OCI-LY3 (cell line): ENCODE data around the gene PCDHGA12.
"Not testable (repeated sequence)": the region's sequence is repeated elsewhere in the genome, so short reads cannot be mapped to it uniquely, and the experiment has no call there.

Experiments
- EZH2phosphoT487 ChIP-seq: fragments of 200-600 bp; shearing (Covaris generic); IDR thresholded peaks from 2 replicates; pipeline ENCODE4 v1.6.1; 2018; ENCODE audit warnings: antibody characterized with exemption, mixed run types, low read depth
- TF ChIP-seq, protein P1 (sequence below): fragments of 200-600, 300-600 bp; sonication (generic); IDR thresholded peaks from 2 replicates; pipeline ENCODE4 v1.5.1; 2014; ENCODE audit warnings: antibody characterized with exemption, low read length, low read depth

- TF ChIP-seq, protein P1, sequence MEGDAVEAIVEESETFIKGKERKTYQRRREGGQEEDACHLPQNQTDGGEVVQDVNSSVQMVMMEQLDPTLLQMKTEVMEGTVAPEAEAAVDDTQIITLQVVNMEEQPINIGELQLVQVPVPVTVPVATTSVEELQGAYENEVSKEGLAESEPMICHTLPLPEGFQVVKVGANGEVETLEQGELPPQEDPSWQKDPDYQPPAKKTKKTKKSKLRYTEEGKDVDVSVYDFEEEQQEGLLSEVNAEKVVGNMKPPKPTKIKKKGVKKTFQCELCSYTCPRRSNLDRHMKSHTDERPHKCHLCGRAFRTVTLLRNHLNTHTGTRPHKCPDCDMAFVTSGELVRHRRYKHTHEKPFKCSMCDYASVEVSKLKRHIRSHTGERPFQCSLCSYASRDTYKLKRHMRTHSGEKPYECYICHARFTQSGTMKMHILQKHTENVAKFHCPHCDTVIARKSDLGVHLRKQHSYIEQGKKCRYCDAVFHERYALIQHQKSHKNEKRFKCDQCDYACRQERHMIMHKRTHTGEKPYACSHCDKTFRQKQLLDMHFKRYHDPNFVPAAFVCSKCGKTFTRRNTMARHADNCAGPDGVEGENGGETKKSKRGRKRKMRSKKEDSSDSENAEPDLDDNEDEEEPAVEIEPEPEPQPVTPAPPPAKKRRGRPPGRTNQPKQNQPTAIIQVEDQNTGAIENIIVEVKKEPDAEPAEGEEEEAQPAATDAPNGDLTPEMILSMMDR = not testable (repeated sequence)
- TF ChIP-seq EZH2phosphoT487 = not testable (repeated sequence)
These were observed 42.6 kb upstream of the PCDHGA12 start, which contains the start of gene PCDHGB4 for GRCh38 chr5:141387557-141388311.
